Measurements from ENCODE around the gene APP. TPM values are rescaled to one million over a fixed set of nuclear protein-coding genes. Genes with fewer than 3 reads are reported as not detected.

The APP gene
- polyA plus RNA-seq, 2 donors, result 28.6 to 81.7 TPM

DNA sequence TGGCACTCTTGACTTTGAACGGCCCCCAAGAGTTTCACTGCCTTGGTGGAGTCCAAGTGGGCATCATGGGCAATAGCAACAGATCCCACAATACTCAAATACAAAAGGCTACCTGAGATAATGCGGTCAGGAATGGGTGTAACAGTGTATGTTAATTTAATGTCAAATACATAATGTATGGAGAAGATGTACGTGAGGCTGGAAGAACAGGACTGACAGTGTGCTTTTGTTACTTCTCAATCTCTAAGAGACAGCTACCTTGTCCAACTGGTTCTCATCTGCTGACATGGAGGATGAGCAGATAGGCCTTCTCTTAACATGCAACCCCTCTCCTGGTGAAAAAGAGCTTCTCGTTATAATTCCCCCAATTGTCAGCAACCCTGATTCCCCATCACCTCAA, 167.2 kb downstream of the APP start:
- no peak overlapping the region for H3K4me3 ChIP-seq (ENCODE audit: low read depth in 1 of 2, low read length in 2 of 2)
- H3K27me3 ChIP-seq (ENCODE audit: control insufficient read depth in 1 of 2, insufficient read depth in 2 of 2, low read length in 2 of 2), result no peaks in the 10 kb centered on the region
- no peaks in the 10 kb centered on the region for H3K9me3 ChIP-seq (ENCODE audit: control insufficient read depth in 2 of 2, insufficient read depth in 1 of 2, low read depth in 1 of 2, low read length in 1 of 2)
- 83 to 86% methylated on average over 4 of the region's 4 CpGs for WGBS, 2 donors
- H3K4me1 ChIP-seq (ENCODE audit: control insufficient read depth in 2 of 2, insufficient read depth in 2 of 2, low read length in 1 of 2), result peaks cover 0 to 2% of the 10 kb centered on the region in 2 donors
- no peaks in the 10 kb centered on the region for H3K36me3 ChIP-seq (ENCODE audit: control insufficient read depth in 2 of 2, insufficient read depth in 2 of 2, low read length in 1 of 2)
- H3K27ac ChIP-seq (ENCODE audit: low read depth in 2 of 2, low read length in 1 of 2), result no peak overlapping the region

DNA sequence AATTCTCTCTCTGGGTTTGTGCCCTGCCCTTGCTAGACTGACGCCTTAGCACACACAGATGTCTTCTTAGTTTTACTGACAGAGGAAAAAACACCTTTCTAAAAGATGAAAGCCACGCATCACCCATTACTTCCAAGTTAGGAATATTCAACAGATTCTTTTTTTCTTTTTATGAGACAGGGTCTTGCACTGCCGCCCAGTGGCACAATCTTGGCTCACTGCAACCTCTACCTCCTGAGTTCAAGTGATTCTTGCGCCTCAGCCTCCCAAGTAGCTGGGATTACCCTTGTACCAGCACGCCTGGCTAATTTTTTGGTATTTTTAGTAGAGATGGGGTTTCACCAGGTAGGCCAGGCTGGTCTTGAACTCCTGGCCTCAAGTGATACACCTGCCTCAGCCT, 169.2 kb downstream of the APP start:
- H3K36me3 ChIP-seq (ENCODE audit: control insufficient read depth in 2 of 2, insufficient read depth in 2 of 2, low read length in 1 of 2), result no peaks in the 10 kb centered on the region
- no peaks in the 10 kb centered on the region for H3K27me3 ChIP-seq (ENCODE audit: control insufficient read depth in 1 of 2, insufficient read depth in 2 of 2, low read length in 2 of 2)
- no peaks in the 10 kb centered on the region for H3K9me3 ChIP-seq (ENCODE audit: control insufficient read depth in 2 of 2, insufficient read depth in 1 of 2, low read depth in 1 of 2, low read length in 1 of 2)
- H3K4me3 ChIP-seq (ENCODE audit: low read depth in 1 of 2, low read length in 2 of 2), result no peak overlapping the region
- WGBS, 2 donors, result 96% methylated on average over 5 of the region's 5 CpGs
- peaks cover 0 to 2% of the 10 kb centered on the region in 2 donors for H3K4me1 ChIP-seq (ENCODE audit: control insufficient read depth in 2 of 2, insufficient read depth in 2 of 2, low read length in 1 of 2)
- H3K27ac ChIP-seq (ENCODE audit: low read depth in 2 of 2, low read length in 1 of 2), result no peak overlapping the region

DNA sequence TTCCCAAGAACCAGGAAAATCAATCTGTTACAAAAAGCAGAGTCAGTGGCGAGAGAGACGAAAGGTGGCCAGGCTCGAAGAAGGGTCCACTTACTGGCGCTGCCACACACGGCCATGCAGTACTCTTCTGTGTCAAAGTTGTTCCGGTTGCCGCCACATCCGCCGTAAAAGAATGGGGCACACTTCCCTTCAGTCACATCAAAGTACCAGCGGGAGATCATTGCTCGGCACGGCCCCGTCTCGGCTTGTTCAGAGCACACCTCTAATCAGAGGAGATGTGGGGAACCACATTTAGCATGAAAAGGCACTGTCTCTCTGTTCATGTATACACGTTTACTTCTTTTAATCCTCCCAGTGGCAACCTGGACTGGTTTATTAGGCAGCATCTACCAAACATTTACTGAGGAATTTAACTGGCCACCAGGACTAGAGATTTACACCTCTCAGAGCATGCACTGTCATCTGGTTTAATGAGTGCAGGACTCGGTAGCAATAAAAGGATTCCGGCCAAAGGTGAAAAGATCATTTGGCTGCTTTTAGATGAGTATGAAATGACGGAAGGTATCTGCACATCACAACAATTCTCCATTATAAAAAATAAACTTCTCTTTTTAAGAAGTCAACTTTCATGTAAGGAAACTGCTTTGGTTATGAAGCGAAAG, 170.5 kb downstream of the APP start:
- no peaks in the 10 kb centered on the region for H3K27me3 ChIP-seq (ENCODE audit: control insufficient read depth in 1 of 2, insufficient read depth in 2 of 2, low read length in 2 of 2)

DNA sequence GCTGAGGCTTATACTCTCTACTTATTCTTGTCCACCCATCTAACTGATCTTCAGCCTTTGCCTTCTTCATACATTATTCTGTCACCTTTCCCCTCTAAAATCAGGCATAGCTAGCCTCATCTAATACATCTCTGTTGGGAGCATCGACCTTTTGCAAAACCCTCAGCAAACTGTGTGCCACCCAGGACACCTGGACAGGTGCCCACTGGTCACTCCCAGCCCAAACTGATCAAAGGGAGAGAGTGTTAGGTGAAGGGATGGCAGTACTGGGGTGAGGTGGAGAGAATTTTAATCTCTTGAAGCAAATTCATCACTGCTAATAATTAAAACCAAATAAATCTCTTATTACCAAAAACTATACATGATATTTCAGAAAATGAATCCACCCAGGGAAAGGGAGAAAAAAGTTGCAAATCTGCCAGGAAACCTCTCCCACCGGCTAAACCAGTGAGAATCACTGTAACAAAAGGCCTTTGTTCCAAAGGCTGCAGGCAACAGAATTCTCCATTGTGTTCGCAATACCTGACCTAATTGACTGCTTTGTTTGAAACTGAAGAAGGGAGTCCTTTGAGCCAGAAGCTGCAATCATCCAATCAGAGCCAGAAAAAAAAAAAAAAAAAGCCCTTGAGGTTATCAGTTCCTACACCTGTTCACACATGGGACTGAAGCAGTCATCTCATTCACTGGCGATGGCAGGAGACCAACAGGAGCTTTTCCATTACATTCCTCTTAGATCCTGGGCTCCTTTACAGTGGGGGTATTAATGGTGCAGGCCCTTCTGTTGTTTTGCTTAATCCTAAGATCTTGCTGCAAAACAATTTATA, 172.6 kb downstream of the APP start:
- Histone ChIP-seq H3K27ac (ENCODE audit: low read depth in 2 of 2, low read length in 1 of 2) (no peak overlapping the region), H3K4me3 (ENCODE audit: low read depth in 1 of 2, low read length in 2 of 2) (no peak overlapping the region), H3K27me3 (ENCODE audit: control insufficient read depth in 1 of 2, insufficient read depth in 2 of 2, low read length in 2 of 2) (no peaks in the 10 kb centered on the region), H3K4me1 (ENCODE audit: control insufficient read depth in 2 of 2, insufficient read depth in 2 of 2, low read length in 1 of 2) (no peaks in the 10 kb centered on the region), H3K36me3 (ENCODE audit: control insufficient read depth in 2 of 2, insufficient read depth in 2 of 2, low read length in 1 of 2) (no peaks in the 10 kb centered on the region), H3K9me3 (ENCODE audit: control insufficient read depth in 2 of 2, insufficient read depth in 1 of 2, low read depth in 1 of 2, low read length in 1 of 2) (no peaks in the 10 kb centered on the region)
- WGBS, 2 donors, result 45 to 50% methylated on average over 4 of the region's 4 CpGs

More for the DNA sequence above, 170.5 kb downstream of the APP start:
- Histone ChIP-seq H3K9me3 (ENCODE audit: control insufficient read depth in 2 of 2, insufficient read depth in 1 of 2, low read depth in 1 of 2, low read length in 1 of 2) (no peaks in the 10 kb centered on the region), H3K36me3 (ENCODE audit: control insufficient read depth in 2 of 2, insufficient read depth in 2 of 2, low read length in 1 of 2) (no peaks in the 10 kb centered on the region), H3K4me3 (ENCODE audit: low read depth in 1 of 2, low read length in 2 of 2) (no peak overlapping the region), H3K27ac (ENCODE audit: low read depth in 2 of 2, low read length in 1 of 2) (no peak overlapping the region), H3K4me1 (ENCODE audit: control insufficient read depth in 2 of 2, insufficient read depth in 2 of 2, low read length in 1 of 2) (peaks cover 0 to 2% of the 10 kb centered on the region in 2 donors)
- 82 to 91% methylated on average over 19 of the region's 19 CpGs for WGBS, 2 donors

DNA sequence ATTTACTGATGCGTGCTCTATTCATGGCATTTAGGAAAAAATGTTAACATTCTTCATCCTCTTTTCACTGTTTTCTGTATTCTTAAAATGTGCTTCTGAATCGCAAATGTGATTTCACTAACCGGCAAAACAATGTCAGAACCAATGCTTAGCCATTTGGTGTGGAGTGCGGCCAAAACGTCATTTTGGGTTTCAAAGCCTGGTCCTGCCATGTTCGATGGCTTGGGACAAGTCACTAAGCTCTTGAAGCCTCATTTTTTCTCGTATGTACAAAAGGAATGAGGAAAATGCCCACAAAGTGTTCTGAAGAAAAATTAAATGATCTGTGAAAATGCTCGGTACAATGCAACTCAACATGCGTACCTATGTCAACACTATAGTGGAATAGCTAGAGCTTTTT, 175.3 kb downstream of the APP start:
- Histone ChIP-seq H3K4me1 (ENCODE audit: control insufficient read depth in 2 of 2, insufficient read depth in 2 of 2, low read length in 1 of 2) (no peaks in the 10 kb centered on the region), H3K36me3 (ENCODE audit: control insufficient read depth in 2 of 2, insufficient read depth in 2 of 2, low read length in 1 of 2) (no peaks in the 10 kb centered on the region), H3K4me3 (ENCODE audit: low read depth in 1 of 2, low read length in 2 of 2) (no peak overlapping the region), H3K9me3 (ENCODE audit: control insufficient read depth in 2 of 2, insufficient read depth in 1 of 2, low read depth in 1 of 2, low read length in 1 of 2) (no peaks in the 10 kb centered on the region), H3K27ac (ENCODE audit: low read depth in 2 of 2, low read length in 1 of 2) (no peak overlapping the region), H3K27me3 (ENCODE audit: control insufficient read depth in 1 of 2, insufficient read depth in 2 of 2, low read length in 2 of 2) (no peaks in the 10 kb centered on the region)
- 88 to 89% methylated on average over 9 of the region's 9 CpGs for WGBS, 2 donors

DNA sequence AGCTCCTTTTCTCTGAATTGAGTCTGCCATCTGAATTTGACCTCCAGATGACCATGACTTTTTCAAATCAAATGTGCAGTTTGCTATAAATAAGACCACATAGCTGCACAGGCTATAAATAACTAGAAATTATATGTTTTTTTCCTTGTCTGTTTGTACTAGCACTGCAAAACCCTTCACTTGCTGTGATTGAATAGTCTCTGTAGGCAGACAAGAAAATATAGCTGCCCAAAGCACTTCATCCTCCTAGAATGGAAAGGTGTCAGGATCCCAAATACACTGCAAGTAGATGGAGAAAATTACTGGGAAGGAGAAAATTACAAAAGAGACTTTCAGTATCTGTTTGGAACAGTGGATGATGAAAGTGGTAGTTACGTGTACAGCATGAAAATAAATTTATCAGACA, 175.8 kb downstream of the APP start:
- no peak overlapping the region for H3K27ac ChIP-seq (ENCODE audit: low read depth in 2 of 2, low read length in 1 of 2)
- no peaks in the 10 kb centered on the region for H3K4me1 ChIP-seq (ENCODE audit: control insufficient read depth in 2 of 2, insufficient read depth in 2 of 2, low read length in 1 of 2)
- H3K4me3 ChIP-seq (ENCODE audit: low read depth in 1 of 2, low read length in 2 of 2), result no peak overlapping the region
- no peaks in the 10 kb centered on the region for H3K9me3 ChIP-seq (ENCODE audit: control insufficient read depth in 2 of 2, insufficient read depth in 1 of 2, low read depth in 1 of 2, low read length in 1 of 2)
- no peaks in the 10 kb centered on the region for H3K36me3 ChIP-seq (ENCODE audit: control insufficient read depth in 2 of 2, insufficient read depth in 2 of 2, low read length in 1 of 2)
- H3K27me3 ChIP-seq (ENCODE audit: control insufficient read depth in 1 of 2, insufficient read depth in 2 of 2, low read length in 2 of 2), result no peaks in the 10 kb centered on the region
- 91 to 96% methylated on average over 1 of the region's 1 CpG for WGBS, 2 donors

DNA sequence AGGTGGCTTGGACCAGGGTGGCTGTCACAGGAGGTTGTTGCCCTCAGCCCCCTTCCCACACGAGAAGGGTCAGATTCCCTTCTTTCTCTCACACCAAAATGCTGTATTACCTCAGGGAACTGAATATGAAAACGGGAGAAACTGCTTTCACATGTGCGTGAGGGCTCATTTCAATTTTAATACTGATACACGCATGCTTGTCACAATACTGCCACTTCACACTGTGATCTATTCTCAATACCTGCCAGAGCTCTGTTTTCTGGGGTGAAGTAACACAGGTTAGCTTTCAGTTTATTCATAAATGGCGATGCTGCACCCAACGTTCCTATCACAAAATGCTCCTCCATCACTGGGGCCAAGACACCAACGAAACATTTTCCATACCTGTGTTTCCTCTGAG, 181.8 kb downstream of the APP start:
- Histone ChIP-seq H3K27ac (ENCODE audit: low read depth in 2 of 2, low read length in 1 of 2) (no peak overlapping the region), H3K4me1 (ENCODE audit: control insufficient read depth in 2 of 2, insufficient read depth in 2 of 2, low read length in 1 of 2) (no peaks in the 10 kb centered on the region), H3K4me3 (ENCODE audit: low read depth in 1 of 2, low read length in 2 of 2) (no peak overlapping the region), H3K36me3 (ENCODE audit: control insufficient read depth in 2 of 2, insufficient read depth in 2 of 2, low read length in 1 of 2) (no peaks in the 10 kb centered on the region), H3K9me3 (ENCODE audit: control insufficient read depth in 2 of 2, insufficient read depth in 1 of 2, low read depth in 1 of 2, low read length in 1 of 2) (no peaks in the 10 kb centered on the region), H3K27me3 (ENCODE audit: control insufficient read depth in 1 of 2, insufficient read depth in 2 of 2, low read length in 2 of 2) (no peaks in the 10 kb centered on the region)
- WGBS, 2 donors, result 91 to 93% methylated on average over 7 of the region's 7 CpGs

DNA sequence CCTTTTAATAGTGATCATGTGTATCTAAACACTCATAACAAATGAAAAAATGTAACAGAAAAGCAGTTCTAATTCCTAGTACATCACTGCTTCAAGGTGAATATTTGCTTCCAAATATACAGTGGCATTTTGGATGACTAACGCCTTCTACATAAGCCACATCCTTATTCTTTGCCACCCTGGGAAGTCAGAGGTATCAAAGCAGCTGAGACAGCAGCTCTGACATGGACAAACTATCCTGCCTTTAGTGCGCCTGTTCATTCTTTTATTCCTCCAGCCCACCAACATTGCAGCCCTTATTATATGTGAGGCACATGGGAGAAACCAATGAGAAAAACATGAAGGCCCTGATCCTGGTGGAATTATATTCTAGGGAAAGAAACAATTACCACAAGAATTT, 183.0 kb downstream of the APP start:
- no peaks in the 10 kb centered on the region for H3K9me3 ChIP-seq (ENCODE audit: control insufficient read depth in 2 of 2, insufficient read depth in 1 of 2, low read depth in 1 of 2, low read length in 1 of 2)
- H3K27ac ChIP-seq (ENCODE audit: low read depth in 2 of 2, low read length in 1 of 2), result no peak overlapping the region
- 89 to 94% methylated on average over 2 of the region's 2 CpGs for WGBS, 2 donors
- no peaks in the 10 kb centered on the region for H3K36me3 ChIP-seq (ENCODE audit: control insufficient read depth in 2 of 2, insufficient read depth in 2 of 2, low read length in 1 of 2)
- no peaks in the 10 kb centered on the region for H3K27me3 ChIP-seq (ENCODE audit: control insufficient read depth in 1 of 2, insufficient read depth in 2 of 2, low read length in 2 of 2)
- H3K4me3 ChIP-seq (ENCODE audit: low read depth in 1 of 2, low read length in 2 of 2), result no peak overlapping the region
- H3K4me1 ChIP-seq (ENCODE audit: control insufficient read depth in 2 of 2, insufficient read depth in 2 of 2, low read length in 1 of 2), result no peaks in the 10 kb centered on the region

DNA sequence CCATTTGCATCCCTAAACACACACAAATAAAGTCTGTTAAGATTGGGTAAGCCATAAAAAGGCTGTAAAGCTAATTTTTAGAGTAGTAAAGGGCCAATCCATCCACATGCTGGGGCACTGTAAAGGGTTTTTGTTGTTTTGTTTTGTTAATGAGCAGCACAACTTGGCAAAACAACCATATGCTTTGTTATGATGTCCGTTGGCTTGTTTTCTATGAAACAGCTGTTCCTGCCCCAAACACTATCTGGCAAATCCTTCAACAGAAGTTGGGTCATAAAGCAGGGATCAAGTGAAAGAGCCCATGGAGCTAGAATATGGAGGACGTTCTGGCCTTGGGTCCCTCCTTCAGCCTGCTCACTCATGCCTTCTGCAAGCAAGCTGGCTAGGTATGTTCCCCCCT, 183.6 kb downstream of the APP start:
- WGBS, 2 donors, result 77 to 85% methylated on average over 2 of the region's 2 CpGs
- H3K27ac ChIP-seq (ENCODE audit: low read depth in 2 of 2, low read length in 1 of 2), result no peak overlapping the region
- H3K36me3 ChIP-seq (ENCODE audit: control insufficient read depth in 2 of 2, insufficient read depth in 2 of 2, low read length in 1 of 2), result no peaks in the 10 kb centered on the region
- no peak overlapping the region for H3K4me3 ChIP-seq (ENCODE audit: low read depth in 1 of 2, low read length in 2 of 2)
- H3K9me3 ChIP-seq (ENCODE audit: control insufficient read depth in 2 of 2, insufficient read depth in 1 of 2, low read depth in 1 of 2, low read length in 1 of 2), result no peaks in the 10 kb centered on the region
- no peaks in the 10 kb centered on the region for H3K27me3 ChIP-seq (ENCODE audit: control insufficient read depth in 1 of 2, insufficient read depth in 2 of 2, low read length in 2 of 2)
- H3K4me1 ChIP-seq (ENCODE audit: control insufficient read depth in 2 of 2, insufficient read depth in 2 of 2, low read length in 1 of 2), result no peaks in the 10 kb centered on the region

DNA sequence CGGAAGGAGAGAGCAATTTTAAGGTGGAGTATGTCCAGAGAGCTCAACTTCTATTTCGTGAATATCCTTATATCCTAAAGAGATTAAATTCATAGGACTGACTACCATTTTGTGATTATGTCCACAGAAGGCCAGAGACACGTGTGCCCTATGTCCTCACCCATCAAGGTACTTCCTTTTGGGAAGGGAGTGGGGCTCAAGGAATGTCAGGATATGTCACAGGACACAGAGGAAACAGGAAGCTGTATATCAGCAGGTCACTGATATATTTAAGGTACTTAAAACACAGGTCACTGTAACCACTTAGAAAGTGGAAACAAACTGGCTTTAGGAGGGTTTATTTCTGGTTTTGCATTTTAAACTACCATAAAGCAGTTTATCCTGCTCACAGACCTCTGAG, 184.6 kb downstream of the APP start:
- WGBS, 2 donors, result 83 to 84% methylated on average over 3 of the region's 3 CpGs
- Histone ChIP-seq H3K27ac (ENCODE audit: low read depth in 2 of 2, low read length in 1 of 2) (no peak overlapping the region), H3K27me3 (ENCODE audit: control insufficient read depth in 1 of 2, insufficient read depth in 2 of 2, low read length in 2 of 2) (no peaks in the 10 kb centered on the region)

More for the DNA sequence above, 184.6 kb downstream of the APP start:
- Histone ChIP-seq H3K9me3 (ENCODE audit: control insufficient read depth in 2 of 2, insufficient read depth in 1 of 2, low read depth in 1 of 2, low read length in 1 of 2) (no peaks in the 10 kb centered on the region), H3K4me1 (ENCODE audit: control insufficient read depth in 2 of 2, insufficient read depth in 2 of 2, low read length in 1 of 2) (no peaks in the 10 kb centered on the region), H3K36me3 (ENCODE audit: control insufficient read depth in 2 of 2, insufficient read depth in 2 of 2, low read length in 1 of 2) (no peaks in the 10 kb centered on the region), H3K4me3 (ENCODE audit: low read depth in 1 of 2, low read length in 2 of 2) (no peak overlapping the region)

Measured in esophagus (tissue), 2 donors.